Activated CD4-positive, alpha-beta memory T cell treated with anti-CD3 and anti-CD28 coated beads for 36 hours (primary cell): Measurements from ENCODE around the gene KRTAP10-2. TPM values are rescaled to one million over a fixed set of nuclear protein-coding genes. Genes with fewer than 3 reads are reported as not detected.
"Not testable (repeated sequence)": the region's sequence is repeated elsewhere in the genome, so short reads cannot be mapped to it uniquely, and the experiment has no call there.

Source experiments
- CTCF ChIA-PET: fragments of 350-600 bp; sonication (Branson Sonifier 250); formaldehyde crosslinking; loops from one replicate; lab custom pipeline; 2021; ENCODE audit warnings: antibody characterized with exemption, inconsistent platforms; lab: Charles Lee
- POLR2A ChIA-PET: fragments of 350-600 bp; sonication (Branson Sonifier 250); formaldehyde crosslinking; loops from one replicate; lab custom pipeline; 2021; ENCODE audit warnings: antibody characterized with exemption; lab: Charles Lee
- DNase-seq: peaks from one replicate; pipeline ENCODE4 v3.0.0-alpha.2; 2020
- H3K27ac Mint-ChIP-seq: one replicate; pipeline ENCODE4 v1.8.0; 2021; ENCODE audit warnings: mixed read lengths
- H3K27me3 Mint-ChIP-seq: one replicate; pipeline ENCODE4 v1.8.0; 2021; ENCODE audit warnings: mixed read lengths
- H3K36me3 Mint-ChIP-seq: one replicate; pipeline ENCODE4 v1.8.0; 2021; ENCODE audit warnings: mixed read lengths
- H3K4me1 Mint-ChIP-seq: one replicate; pipeline ENCODE4 v1.8.0; 2021; ENCODE audit warnings: low read depth, mixed read lengths
- H3K4me3 Mint-ChIP-seq: one replicate; pipeline ENCODE4 v1.8.0; 2021; ENCODE audit warnings: mild to moderate bottlenecking, mixed read lengths
- H3K9me3 Mint-ChIP-seq: one replicate; pipeline ENCODE4 v1.8.0; 2021; ENCODE audit warnings: mixed read lengths
- intact Hi-C: fragments of 100-400 bp; cut with micrococcal nuclease; formaldehyde crosslinking; loops from one replicate; pipeline ENCODE4 v1.15.1; 2023
- total RNA-seq, 2 experiments: library from RNA; stranded (reverse); gene quantifications; one replicate each; pipeline ENCODE4 v1.2.3, GENCODE V29; 2021

KRTAP10-2 gene
- total RNA-seq, 2 experiments from 2014 or later = not detected

DNA sequence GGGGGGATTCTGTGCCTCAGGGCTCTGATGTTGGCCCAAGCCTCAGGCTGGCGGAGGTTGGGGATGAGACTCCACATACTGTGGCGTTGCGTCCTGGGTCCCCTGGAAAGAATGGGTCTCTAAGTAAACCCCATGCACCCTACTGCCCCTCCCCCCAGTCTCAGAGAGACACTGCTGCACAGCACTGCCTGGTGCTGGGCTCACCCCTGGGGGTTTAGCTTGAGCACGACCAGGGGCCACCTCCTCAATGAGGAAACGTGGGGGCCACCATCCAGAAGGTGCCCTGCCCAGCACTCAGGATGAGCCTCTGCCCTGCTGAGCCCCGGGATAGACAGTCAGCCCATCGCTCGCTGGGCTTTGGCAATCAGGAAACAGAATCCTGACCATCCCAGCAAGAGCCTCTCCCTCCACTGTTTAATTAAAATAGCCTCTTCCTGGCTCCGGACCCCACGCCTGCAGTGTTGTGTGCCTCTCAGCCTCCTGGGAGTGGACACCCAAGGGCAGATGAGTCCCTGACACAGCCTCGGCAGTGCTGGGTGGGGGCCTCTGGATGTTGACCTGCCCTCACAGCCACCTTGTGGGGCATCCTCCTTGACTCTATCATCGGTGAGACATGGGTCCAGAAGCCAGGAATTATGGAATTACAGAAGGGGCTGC, 18.7 kb upstream of the KRTAP10-2 start:
- intact Hi-C loops = no loop called here
- POLR2A ChIA-PET = no interaction called here
- no peaks in the 10 kb centered on the region for H3K36me3 Mint-ChIP-seq
- no peak overlapping the region for H3K27ac Mint-ChIP-seq
- peaks cover 3% of the 10 kb centered on the region for H3K9me3 Mint-ChIP-seq
- H3K27me3 Mint-ChIP-seq = peaks cover 1% of the 10 kb centered on the region
- peaks cover 5% of the 10 kb centered on the region for H3K4me1 Mint-ChIP-seq
- DNase-seq = no peak
- no peak overlapping the region for H3K4me3 Mint-ChIP-seq
- CTCF ChIA-PET = no interaction called here

DNA sequence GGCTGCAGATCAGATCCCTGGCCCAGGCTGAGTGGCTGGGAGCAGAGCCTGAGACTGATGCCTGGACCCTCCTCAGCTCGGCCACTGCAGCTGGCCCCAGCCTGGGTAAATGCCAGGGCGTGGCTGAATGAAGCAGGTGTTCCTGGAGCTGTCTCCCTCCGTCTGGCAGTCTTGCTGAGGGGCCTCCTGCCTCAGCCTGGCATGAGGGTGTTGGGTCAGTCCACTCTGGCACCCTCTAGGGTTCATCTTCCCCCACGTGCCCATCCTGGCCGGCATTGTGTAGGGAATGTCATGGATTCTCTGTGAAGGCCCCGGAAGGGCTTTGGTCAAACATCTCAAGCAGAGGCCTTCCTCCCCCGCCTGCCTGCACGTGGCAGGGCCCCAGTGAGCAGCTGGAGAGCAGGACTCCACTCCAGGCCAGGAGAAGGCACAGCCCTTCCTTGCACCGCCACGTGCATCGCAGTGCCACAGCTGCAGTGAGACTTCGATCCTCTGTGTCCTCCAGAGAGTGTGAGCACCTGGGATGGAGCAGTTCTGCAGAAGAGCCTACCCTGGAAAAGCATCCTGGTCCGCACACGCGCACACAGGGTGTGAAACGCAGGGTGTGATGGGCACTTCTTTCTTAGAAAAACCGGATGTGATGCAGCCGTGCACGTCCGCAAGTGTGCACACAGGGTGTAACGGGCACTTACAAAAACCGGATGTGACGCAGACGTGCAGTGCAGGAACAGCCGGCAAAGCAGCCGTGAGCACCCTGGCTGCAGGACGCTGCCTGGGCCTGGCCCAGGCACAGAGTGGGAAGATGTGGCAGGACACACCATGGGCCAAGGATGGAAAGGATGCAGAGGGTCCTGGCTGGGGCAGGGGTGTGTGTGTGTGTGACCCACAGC, 17.6 kb upstream of the KRTAP10-2 start:
- Mint-ChIP-seq H3K4me1 (peaks cover 10% of the 10 kb centered on the region), H3K4me3 (no peak overlapping the region), H3K9me3 (peaks cover 3% of the 10 kb centered on the region), H3K36me3 (no peaks in the 10 kb centered on the region), H3K27me3 (no peaks in the 10 kb centered on the region), H3K27ac (no peak overlapping the region)
- ChIA-PET POLR2A (no interaction called here), CTCF (no interaction called here)
- DNase-seq = no peak
- intact Hi-C loops = no loop called here

DNA sequence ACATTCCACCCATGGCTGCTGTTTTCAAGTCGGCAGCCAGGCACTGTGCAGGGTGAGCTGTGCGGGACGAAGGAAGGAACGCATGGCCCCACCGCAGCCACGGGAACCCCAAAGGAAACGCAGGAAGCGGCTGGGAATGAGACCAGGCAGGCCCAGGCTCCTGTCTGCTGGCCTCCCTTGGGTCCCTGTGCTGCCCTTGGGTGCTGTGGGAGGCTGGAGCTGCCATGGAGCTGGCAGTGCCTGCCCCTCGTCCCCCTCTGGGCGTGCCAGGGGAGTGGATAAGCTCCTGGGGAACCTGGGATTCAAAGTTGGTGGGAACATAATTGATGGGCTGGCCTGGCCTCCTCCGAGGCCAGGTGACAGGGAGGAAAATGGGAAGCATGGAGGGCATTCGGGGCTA, 17.0 kb upstream of the KRTAP10-2 start:
- Mint-ChIP-seq H3K27ac (no peak overlapping the region), H3K4me3 (no peak overlapping the region), H3K9me3 (peaks cover 4% of the 10 kb centered on the region), H3K4me1 (peaks cover 10% of the 10 kb centered on the region), H3K27me3 (no peaks in the 10 kb centered on the region), H3K36me3 (no peaks in the 10 kb centered on the region)
- CTCF ChIA-PET = interaction anchor here (0.6 kb wide), 1 partner anchor 32 kb away, joined by 5 read pairs; no protein-coding TSS in a partner anchor
- POLR2A ChIA-PET = no interaction called here
- no peak for DNase-seq
- intact Hi-C loops = no loop called here

DNA sequence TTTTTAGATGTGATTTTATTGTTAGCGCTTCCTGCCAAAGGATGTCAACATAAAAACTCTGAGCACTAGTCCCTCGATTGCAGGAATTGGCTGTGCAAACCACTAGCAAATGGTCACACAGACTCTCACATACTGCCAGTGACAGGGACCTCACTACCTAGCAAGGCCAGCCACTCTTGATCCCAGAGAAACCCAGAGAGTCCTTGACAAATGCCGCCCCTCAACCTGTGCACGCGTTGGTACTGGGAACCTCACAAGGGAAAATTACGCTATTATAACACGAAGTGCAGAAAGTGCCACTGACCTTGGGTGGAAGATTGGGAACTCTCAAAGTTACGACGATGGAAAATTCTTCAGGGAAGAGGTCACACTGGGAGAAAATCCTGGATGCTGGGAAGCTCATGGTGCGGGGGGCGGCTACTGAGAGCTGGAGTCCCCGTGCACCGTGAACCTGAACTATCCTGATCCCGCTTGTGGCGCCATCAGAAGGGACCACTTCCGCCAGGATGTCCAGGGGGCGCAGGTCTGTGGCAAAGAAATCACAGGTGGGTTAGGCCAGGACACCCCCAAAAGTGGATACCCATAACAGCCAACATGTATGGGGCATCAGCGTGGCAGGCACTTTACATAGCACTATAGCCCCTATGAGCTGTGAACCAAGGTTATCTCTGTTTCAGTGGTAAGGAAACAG, 16.3 kb upstream of the KRTAP10-2 start:
- no peaks in the 10 kb centered on the region for H3K36me3 Mint-ChIP-seq
- H3K4me3 Mint-ChIP-seq = no peak overlapping the region
- CTCF ChIA-PET = interaction anchor here (0.6 kb wide), 1 partner anchor 31 kb away, joined by 5 read pairs; no protein-coding TSS in a partner anchor
- intact Hi-C loops = no loop called here
- no peak overlapping the region for H3K27ac Mint-ChIP-seq
- POLR2A ChIA-PET = no interaction called here
- no peak for DNase-seq
- no peaks in the 10 kb centered on the region for H3K27me3 Mint-ChIP-seq
- peaks cover 6% of the 10 kb centered on the region for H3K9me3 Mint-ChIP-seq
- H3K4me1 Mint-ChIP-seq = peaks cover 10% of the 10 kb centered on the region

DNA sequence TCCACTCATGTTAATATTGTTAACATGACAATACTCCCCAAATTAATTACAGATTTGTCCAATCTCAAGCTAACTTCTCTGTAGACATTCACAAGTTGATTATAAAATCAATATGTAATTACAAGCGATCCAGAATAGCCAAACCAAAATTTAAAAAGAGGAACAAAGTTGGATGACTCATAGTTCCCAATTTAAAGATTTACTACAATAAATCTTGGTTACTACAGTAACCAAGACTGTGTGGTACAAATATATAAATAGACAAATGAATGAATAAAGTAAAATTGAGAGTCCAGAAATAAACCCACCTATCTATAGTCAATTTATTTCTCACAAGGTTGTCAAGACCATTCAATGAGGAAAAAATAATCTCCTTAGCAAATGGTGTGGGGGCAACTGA, 15.1 kb upstream of the KRTAP10-2 start:
- Mint-ChIP-seq H3K4me1 (peaks cover 10% of the 10 kb centered on the region), H3K4me3 (no peak overlapping the region), H3K36me3 (peaks cover 2% of the 10 kb centered on the region), H3K9me3 (peaks cover 14% of the 10 kb centered on the region), H3K27ac (no peak overlapping the region), H3K27me3 (no peaks in the 10 kb centered on the region)
- ChIA-PET CTCF (no interaction called here), POLR2A (no interaction called here)
- intact Hi-C loops = no loop called here
- DNase-seq = no peak

DNA sequence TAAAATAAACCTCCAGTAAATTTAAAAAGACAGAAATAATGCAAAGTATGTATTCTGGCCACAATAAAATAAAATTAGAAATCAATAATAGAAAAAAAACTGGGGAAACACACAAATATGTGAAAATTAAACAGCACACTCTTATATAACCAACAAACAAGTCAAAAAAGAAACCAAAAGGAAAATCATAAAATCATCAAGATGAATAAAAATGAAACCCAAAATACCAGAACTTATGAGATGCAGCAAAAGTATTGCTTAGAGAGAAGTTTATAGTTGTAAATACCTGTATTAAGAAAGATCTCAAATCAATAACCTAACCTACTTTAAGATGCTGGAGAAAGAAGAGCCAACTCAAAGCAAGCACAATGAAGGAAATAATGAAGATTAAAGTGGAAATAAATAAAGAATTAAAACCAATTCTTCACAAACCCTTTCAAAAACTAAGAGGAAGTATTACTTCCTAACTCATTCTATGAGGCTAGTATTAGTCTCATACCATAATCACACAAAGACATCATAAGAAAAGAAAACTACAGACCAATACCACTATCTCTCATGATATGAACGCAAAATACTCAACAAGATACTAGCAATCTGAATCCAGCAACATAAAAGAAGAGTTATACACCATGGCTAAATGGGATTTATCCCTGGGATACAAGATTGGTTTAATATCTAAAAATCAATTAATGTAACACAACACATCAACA, 13.7 kb upstream of the KRTAP10-2 start:
- Mint-ChIP-seq H3K4me1 (peaks cover 10% of the 10 kb centered on the region), H3K4me3 (no peak overlapping the region), H3K27ac (peak overlapping the region; percentile 1), H3K9me3 (peaks cover 22% of the 10 kb centered on the region), H3K27me3 (no peaks in the 10 kb centered on the region), H3K36me3 (peaks cover 2% of the 10 kb centered on the region)
- intact Hi-C loops = no loop called here
- POLR2A ChIA-PET = no interaction called here
- no peak for DNase-seq
- CTCF ChIA-PET = no interaction called here

DNA sequence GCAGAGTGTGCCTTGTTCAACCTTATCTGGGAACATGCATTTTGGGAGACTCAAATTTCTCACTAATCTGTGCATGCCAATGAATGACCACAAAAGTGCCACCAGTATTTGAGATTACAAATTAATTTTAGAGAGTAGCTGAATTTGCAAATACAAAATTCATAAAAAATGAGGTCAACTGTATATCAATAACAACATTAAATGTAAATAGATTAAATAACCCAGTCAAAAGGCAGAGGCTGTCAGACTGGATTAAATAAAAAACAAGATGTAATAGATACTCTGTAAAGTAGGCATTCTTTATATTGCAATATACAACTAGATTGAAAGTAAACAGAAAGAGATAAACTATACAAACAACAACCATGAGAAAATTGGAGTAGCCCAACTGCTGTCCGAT, 12.8 kb upstream of the KRTAP10-2 start:
- H3K36me3 Mint-ChIP-seq = peaks cover 2% of the 10 kb centered on the region
- CTCF ChIA-PET = interaction anchor here (1.0 kb wide), 1 partner anchor 230 kb away, joined by 3 read pairs; no protein-coding TSS in a partner anchor
- H3K4me1 Mint-ChIP-seq = peaks cover 10% of the 10 kb centered on the region
- no peak overlapping the region for H3K27ac Mint-ChIP-seq
- H3K27me3 Mint-ChIP-seq = no peaks in the 10 kb centered on the region
- no peak overlapping the region for H3K4me3 Mint-ChIP-seq
- peaks cover 24% of the 10 kb centered on the region for H3K9me3 Mint-ChIP-seq
- POLR2A ChIA-PET = no interaction called here
- DNase-seq = no peak
- intact Hi-C loops = no loop called here

DNA sequence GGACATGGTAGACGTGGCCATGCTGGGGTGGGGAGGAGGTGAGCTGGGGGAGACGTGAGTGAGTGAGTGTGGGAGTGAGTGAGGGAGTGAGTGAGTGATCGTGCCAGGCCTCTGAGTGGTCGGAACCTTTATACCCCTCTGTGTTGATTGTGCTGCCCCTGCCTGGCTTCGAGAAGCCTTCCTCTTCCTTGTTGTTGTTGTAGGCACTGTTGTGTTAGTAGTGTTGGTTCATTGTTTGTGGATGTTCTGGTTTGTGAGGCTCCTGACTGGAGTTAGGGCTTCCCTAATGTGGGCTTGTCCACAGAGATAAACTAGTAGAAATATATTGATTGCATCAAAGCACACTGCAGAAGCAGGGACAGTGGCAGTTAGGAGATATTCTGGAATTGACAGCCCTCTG, 7.4 kb upstream of the KRTAP10-2 start, which contains the start of gene KRTAP10-3:
Gene KRTAP10-3 (minus strand): TSS at position 101 of the 400 bp plus-strand sequence. CDS start 80 bp downstream, at position 21.
- intact Hi-C loops = no loop called here
- H3K4me3 Mint-ChIP-seq = no peak within 1 kb of the TSS
- peaks cover 24% of the 10 kb centered on the region for H3K9me3 Mint-ChIP-seq
- H3K27ac Mint-ChIP-seq = no peak within 1 kb of the TSS
- no peaks in the 10 kb centered on the region for H3K27me3 Mint-ChIP-seq
- no peaks in the 10 kb centered on the region for H3K4me1 Mint-ChIP-seq
- H3K36me3 Mint-ChIP-seq = peaks cover 2% of the 10 kb centered on the region
- no peak for DNase-seq
- ChIA-PET POLR2A (no interaction called here), CTCF (no interaction called here)

DNA sequence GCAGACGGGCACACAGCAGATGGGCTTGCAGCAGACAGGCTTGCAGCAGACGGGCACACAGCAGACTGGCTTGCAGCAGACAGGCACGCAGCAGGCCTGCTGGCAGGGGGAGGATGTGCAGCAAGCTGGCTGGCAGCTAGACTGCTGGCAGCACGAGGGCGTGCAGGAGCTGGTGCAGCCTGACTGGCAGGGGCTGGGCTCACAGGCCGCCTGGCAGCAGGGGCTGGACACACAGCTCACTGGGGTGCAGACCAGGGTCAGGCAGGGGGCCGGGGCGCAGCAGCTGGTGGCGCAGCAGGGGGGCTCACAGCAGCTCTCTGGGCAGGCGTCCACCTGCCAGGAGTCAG, 7.0 kb upstream of the KRTAP10-2 start:
- H3K4me1 Mint-ChIP-seq, H3K27ac Mint-ChIP-seq, DNase-seq, H3K36me3 Mint-ChIP-seq, intact Hi-C loops, H3K4me3 Mint-ChIP-seq, H3K27me3 Mint-ChIP-seq, CTCF ChIA-PET, POLR2A ChIA-PET: not testable (repeated sequence)
- peaks cover 26% of the 10 kb centered on the region for H3K9me3 Mint-ChIP-seq

DNA sequence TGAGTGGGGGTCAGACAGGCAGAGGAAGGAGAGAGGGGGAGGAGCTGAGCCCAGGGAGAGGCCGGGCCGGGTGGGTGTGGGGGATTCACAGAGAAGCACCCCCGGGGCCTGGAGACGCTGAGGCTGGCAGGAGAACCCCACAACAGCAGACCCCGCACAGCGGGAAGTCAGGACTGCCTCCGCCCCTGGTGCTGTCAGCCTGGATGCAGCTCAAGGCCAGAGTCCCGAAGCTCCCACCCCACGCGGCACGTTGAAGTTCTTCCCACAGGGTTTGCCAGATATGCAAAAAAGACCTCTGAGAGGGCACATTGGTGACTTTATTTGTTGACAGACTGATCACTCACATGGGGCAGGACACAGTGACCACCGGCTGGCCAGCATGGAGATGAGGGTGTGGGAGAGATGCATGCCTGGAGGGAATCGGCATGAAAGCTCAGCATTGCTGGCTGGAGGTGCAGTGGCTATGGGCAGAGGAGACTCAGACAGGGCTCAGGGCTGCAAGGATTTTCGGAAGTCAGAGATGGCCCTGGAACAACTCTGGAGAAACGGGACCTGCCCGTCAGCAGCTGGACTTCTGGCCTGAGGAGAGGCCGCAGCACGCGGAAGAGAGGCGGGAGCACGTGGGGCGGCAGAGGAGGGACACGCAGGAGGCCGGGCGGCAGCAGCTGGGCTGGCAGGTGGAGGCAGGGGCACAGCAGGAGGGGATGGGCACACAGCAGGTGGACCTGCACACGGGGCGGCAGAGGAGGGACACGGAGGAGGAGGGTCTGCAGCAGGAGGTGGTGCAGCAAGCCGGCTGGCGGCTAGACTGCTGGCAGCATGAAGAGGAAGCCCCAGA, 6.4 kb upstream of the KRTAP10-2 start:
- no peak overlapping the region for H3K27ac Mint-ChIP-seq
- CTCF ChIA-PET = no interaction called here
- intact Hi-C loops = no loop called here

DNA sequence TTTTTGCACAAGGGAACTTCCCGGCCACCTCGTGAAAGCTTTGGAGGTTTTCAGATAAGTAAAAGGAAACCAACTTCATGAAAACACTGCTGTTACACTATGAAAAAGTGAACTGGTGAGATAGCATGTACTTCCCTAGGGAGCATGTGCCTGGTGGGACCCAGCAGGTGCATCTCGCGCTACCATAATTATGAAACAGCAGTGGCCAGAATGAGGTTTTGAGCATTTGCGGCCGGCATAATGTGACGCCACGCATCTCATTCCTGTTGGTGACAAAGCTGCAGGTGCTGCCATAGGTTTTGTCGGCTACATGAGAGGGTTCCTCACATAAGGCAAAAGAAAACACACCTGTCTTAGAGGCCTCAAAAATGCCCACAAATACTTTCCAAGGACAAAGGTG, 5.6 kb upstream of the KRTAP10-2 start:
- ChIA-PET CTCF (no interaction called here), POLR2A (no interaction called here)
- no peak for DNase-seq
- Mint-ChIP-seq H3K36me3 (no peaks in the 10 kb centered on the region), H3K27me3 (no peaks in the 10 kb centered on the region), H3K9me3 (peaks cover 17% of the 10 kb centered on the region), H3K4me1 (no peaks in the 10 kb centered on the region), H3K4me3 (no peak overlapping the region), H3K27ac (no peak overlapping the region)
- intact Hi-C loops = no loop called here

More for the DNA sequence above, 6.4 kb upstream of the KRTAP10-2 start:
- Mint-ChIP-seq H3K4me1 (no peaks in the 10 kb centered on the region), H3K36me3 (peaks cover 2% of the 10 kb centered on the region), H3K27me3 (no peaks in the 10 kb centered on the region), H3K9me3 (peaks cover 25% of the 10 kb centered on the region), H3K4me3 (no peak overlapping the region)
- DNase-seq = no peak
- POLR2A ChIA-PET = no interaction called here
